Measurements from ENCODE around the gene VPS41.
"Not testable (repeated sequence)": the region's sequence is repeated elsewhere in the genome, so short reads cannot be mapped to it uniquely, and the experiment has no call there.

VPS41 gene

DNA sequence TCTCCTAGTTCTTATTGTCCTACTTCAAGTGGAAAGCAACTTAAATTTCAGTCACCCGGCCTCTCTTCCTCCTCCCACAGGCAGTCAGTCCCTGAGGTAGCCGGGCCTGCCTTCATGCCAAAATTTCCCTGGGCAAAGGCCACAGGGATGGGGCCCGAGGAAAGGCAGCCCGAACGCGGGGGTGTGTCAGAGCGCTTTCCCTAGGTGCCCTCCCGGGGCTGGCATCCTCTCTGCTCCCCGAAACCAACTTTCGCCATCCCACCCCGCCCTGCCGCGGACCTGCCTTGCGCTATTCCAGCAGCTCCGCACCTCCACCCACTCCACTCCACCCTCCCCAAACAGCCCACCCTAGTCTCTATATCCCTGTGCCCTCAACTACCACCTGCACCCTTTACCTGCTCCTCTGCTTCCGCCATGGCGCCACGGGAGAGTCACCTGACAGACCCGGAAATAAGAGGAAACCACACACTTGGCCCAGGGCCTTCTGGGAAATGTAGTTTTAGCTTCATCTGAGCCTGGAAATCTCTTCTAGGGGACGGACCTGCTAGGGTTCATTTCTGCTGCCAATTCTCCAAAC, at the start of gene VPS41:
Gene VPS41, minus strand, starts transcription at position 433 of the 577 bp plus-strand sequence. Its CDS starts 17 bp downstream, at position 416.
- peak; percentile 48 to 57 for DNase-seq (ENCODE audit: low read depth in 1 of 2, low spot score in 1 of 2)

DNA sequence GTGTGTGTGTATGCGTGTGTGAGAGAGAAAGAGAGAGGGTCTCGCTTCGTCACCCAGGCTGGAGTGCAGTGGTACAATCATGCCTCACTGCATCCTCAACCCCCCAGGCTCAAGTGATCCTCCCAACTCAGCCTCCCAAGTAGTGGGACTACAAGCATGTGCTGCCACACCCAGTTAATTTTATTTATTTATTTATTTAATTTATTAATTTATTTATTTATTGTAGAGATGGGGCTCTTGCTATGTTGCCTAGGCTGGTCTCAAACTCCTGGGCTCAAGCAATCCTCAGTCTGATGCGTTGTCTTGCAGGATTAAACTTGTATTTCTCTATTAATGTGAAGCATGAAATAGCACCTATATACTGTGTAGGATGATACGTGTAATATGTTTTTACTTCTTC, 46.9 kb upstream of the VPS41 start:
- no peak for DNase-seq (ENCODE audit: low read depth in 1 of 2, low spot score in 1 of 2)

DNA sequence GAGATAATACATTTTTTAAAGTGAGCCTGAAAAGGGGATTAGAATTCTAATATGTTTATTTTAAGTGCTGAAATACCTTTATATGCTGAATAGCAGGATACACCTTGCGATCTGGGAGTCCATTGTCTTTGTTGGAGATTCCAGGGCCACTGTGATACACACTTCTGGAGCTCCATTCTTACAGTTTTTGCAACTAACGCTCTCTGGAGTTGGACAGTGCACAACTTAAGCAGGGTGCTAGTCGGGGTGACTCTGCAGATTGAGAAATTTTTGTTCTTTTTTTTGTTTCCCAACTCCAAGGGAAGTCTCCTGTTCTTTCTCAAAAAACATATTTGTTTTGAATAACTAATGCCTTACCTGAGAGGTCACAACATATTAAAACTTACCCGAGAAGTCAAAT, 45.0 kb upstream of the VPS41 start:
- DNase-seq (ENCODE audit: low read depth in 1 of 2, low spot score in 1 of 2): no peak

DNA sequence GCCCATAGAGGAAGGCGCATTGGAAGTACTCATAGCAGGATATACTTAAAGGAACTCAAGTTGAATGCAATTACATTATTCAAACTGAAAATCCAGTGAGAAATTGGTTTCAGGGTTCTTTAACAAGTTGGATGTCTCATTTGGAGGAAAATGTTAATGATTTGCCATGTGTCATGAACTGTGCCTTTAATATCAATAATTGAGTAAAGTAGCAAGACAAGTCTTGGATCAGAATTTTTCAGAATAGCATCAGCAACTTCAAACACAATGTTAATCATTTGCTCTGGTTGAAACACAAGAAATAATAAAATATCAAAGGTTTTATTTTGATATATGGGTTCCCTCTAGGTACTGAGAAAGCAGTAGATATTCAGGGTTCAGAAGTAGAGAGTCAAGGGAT, 44.2 kb upstream of the VPS41 start:
- no peak for DNase-seq (ENCODE audit: low read depth in 1 of 2, low spot score in 1 of 2)

DNA sequence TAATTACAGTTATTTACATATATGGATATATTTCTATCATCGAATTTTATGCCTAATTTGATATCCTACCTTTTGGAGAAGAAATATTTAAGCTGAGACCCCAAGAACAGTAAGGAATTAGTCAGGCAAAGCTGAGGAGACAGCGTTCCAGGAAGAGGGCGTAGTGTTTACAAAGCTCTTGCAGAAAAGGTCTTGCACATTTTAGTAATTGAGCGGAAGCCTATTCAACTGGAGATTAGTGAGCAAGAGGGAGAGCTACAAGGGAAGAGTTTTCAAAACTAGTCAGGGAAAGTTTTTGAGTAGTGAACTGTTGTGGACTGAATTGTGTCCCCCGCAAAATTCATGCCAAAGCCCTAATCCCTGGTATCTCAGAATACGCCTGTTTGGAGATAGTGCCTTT, 42.2 kb upstream of the VPS41 start:
- DNase-seq (ENCODE audit: low read depth in 1 of 2, low spot score in 1 of 2): no peak

DNA sequence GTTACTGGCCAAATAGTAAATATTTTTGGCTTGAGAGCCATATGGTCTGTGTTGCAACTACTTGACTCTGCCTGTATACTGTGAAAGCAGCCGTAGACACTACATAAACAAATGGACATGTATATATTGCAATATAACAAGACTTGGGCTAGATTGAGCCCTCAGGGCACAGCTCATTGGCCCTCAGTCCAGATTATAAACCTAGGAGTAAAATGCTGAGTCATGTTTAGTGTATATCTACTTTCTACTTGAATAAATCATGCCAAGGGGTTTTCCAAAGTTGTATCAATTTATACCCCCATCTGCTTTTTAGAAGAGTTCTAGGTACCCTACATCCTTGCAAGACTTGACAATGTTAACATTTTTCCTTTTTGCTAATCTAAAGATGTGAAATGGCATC, 41.3 kb upstream of the VPS41 start:
- DNase-seq (ENCODE audit: low read depth in 1 of 2, low spot score in 1 of 2): no peak

DNA sequence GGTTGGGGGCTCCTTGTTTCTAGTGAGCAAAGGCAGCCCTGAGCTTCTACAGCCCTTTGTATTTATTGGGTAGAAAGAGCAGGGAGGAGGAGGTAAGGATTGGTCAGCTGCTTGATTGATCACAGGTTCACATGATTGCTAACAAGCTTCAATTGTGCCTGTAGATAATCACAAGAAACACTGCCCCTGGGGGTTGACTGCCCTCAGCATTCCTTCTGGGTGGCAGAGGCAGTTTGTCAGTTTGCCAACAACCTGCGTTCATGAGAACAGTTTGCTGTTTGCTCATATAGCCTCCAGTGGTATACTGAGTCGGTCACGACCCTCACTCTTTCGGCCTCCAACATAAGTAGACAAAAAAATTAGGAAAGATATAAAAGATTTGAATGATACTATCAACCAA, 38.5 kb upstream of the VPS41 start:
- DNase-seq (ENCODE audit: low read depth in 1 of 2, low spot score in 1 of 2): not testable (repeated sequence)

DNA sequence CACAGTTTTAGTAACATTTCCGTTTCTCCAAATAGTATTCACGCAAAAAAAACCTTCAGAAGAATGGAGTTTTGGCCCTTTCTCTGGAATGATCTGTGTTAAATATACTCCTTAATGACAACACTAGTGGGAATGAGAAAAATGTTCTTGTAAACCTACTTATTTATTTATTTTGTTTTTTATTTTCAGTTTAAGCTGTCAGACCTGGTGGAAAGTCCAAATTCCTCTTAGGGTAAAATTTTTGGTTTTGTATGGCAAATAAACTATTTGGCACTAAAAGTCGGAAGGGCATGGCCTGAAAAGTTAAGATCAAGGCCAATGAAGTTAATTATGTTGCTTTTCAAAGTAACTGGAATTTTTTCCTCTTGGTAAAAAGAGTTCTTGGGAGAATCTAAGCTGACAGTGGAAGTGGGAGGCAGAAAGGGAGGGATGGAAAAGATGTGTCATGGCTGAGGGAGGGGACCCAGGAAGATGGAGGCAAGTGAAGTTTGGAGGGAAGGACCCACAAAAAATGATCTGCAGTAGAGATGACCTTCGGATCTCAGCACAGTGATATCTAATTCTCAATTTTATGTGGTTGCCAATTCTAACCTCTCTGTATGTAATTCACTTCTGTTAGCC, 33.5 kb upstream of the VPS41 start:
- DNase-seq (ENCODE audit: low read depth in 1 of 2, low spot score in 1 of 2): no peak

DNA sequence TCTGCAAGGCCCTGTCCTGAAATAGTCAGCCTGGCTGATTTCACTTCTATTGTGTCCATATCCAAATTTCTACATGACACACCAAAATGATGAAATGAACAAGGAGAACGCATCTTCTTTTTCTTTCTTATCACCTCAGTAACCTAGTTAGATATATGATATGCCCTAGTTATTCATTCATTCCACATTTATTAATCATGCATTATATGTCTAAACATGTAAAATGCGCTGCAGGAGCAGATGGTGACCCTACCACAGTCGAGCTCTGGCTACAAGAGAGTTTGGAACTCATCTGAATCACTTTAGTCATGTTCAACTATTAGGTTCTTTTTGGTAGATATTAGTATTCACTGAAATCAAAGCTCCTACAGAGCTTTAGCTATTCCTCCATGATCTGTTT, 31.8 kb upstream of the VPS41 start:
- no peak for DNase-seq (ENCODE audit: low read depth in 1 of 2, low spot score in 1 of 2)

DNA sequence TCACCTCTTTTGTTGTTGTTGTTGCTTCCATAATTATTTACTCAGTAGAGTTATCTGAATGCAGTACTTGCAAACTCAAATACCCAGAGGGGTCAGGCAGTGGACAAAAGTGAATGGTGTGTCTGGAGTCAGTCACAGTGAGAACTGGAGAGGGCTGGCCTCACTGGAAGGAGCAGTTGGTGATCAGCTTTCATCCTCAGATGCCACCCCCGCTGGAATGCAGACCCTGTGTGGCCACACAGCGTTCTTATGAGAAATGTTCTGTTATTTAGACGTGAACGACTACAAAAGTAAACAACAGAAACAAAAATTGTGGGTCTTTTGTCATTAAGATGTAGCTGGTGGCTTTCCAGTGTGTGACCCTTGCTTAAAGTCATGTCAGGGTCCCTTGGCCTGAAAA, 29.6 kb upstream of the VPS41 start:
- DNase-seq (ENCODE audit: low read depth in 1 of 2, low spot score in 1 of 2): no peak

DNA sequence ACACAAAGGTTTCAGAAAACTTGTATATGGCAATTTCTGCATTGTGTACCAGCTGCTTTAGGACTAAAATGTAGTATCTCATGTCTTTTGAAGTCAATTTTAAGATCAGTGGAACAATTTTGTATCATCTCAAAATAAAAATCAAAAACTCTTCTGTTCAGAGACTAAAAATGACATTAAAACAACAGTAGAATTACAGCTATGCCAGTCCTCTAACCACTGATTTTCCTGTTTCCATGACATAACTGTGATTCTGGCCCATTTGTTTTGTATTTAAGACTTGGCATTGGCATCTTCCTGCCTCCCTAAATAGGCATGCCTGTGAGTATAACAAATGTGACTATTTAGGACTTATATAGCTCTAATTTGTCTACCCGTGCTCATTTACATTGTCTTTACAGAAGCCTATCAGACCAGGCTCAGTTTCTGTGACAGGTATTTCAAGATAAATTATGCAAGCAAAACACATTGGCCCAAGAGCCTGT, 29.1 kb upstream of the VPS41 start:
- DNase-seq (ENCODE audit: low read depth in 1 of 2, low spot score in 1 of 2): no peak

DNA sequence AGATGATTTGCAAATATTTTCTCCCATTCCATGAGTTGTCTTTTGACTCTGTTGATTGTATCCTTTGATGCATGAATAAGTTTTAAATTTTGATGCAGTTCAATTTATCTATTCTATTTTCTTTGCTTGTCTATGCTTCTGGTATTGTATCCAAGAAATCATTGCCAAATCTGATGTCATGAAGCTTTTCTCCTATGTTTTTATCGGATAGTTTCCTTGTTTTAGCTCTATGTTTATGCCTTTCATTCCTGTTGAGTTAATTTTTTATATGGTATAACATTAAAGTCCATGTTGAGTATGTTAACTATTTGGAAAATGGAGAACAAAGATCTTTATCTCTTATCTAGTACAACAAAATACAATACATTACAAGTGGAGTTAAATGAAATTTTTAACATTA, 27.6 kb upstream of the VPS41 start:
- DNase-seq (ENCODE audit: low read depth in 1 of 2, low spot score in 1 of 2): no peak

DNA sequence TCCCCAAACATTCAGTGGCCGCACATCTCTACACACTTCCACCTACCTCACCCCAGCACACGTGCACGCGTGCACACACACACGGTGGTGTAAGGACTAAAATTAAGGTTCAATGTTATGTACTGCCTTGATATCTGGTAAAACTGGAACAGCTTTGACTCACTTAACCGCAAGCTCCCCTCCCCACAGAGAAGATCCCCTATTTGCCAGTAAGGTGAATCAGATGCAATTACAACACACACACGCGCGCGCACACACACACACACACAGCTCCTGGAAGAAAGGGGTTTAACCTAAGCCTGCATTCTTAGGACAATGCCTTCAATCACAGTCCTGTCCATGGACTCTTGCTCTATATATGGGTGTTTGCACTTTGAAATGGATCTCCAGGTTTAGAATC, 25.5 kb upstream of the VPS41 start:
- no peak for DNase-seq (ENCODE audit: low read depth in 1 of 2, low spot score in 1 of 2)

DNA sequence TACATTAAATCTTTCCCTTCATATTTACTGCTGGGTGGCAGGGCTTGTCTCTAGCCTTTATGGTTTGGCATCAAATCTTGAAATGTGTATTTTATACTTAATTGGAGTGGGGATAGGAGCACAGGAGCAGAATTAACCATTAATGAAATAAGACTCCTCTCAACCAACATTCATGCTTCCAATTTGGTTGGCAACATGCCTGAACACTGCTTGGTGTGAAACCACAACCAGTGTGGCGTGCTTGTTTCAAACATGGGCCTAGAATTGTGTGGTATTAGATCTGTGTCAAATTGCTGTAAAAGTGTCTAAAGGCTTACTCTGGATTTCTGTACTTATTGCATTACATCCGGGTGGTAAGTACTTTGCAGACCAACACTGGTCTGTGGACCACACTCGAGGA, 25.1 kb upstream of the VPS41 start:
- DNase-seq (ENCODE audit: low read depth in 1 of 2, low spot score in 1 of 2): no peak

DNA sequence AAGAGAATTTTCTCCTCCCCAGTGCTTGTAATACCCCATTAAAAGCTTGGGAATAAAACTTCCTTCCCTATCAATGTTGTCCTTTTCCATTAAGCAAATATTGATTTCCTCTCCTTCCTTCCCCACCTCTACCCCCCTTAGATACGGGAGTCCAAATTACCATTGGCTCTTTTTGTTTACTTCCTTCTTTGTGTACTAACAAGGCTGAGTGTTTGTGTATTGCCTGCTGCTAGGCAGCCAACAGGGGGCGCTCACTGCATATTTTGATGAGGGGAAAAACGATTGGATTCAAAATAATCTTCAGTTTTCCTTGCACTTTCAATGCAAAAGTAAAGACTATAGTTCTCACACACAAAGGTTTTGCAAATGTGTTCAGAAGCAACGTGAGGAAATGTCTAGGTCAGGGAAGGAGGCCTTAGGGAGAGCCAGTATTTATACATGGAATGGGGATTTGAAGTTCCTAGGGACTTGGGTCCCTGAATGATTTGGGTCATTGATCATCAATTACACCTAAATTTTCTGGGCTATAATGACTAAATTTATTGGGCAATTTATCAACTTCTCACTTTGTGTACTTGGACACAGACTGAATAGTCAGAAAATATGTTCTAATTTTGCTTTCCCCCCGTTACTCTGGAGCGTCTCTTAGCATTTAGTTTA, 23.6 kb upstream of the VPS41 start:
- DNase-seq (ENCODE audit: low read depth in 1 of 2, low spot score in 1 of 2): peak in 1 of 2 donors; percentile 35

DNA sequence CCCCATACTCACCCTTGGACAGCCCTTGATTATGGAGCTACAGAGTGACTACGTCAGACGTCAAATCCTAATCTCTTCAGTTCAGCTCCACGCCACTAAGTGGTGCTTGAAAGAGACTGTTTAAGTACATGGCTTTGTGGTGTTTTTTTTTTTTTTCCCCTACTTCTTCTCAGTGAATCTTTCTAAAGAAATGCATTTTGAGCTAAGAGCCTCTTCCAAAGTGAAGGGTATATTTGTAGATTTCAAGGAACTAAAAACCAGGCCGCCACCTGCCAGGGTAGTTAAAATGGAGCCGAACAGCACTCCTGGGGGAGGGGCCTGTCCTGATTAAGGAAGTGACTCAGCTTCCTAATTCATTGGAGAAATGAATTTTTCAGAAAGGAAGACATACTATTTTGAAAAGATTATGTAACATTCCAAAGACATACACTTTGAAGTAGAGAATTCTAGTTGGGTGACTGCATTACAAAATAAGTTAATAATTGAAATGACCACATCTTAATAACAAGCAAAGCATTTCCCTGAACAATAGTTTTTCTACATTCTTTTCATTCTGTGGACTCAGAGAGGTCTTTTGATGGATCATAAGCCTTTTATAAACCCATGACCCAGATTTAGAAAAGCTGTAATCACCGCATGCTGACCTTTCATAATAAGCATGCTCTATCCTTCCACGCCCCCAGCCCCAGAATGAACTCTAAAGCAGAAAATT, 20.6 kb upstream of the VPS41 start:
- no peak for DNase-seq (ENCODE audit: low read depth in 1 of 2, low spot score in 1 of 2)

DNA sequence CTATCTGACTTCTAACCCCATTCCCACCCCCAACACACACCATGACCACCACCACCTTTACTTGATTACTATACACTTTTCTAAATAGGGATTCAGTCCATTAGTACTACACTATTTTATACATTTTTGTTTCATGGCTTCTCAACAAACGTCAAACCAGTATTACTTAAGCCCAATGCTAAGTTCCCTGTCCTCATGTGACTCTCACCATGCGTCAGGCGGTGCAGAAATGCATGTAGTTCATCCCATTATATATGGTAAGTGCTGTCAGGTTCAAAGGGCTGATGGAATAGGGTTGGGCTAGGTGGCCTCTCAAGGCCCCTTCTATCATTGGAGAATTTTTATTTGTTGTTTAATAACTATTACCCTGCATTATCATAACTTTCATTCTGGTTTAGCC, 19.5 kb upstream of the VPS41 start:
- DNase-seq (ENCODE audit: low read depth in 1 of 2, low spot score in 1 of 2): no peak

DNA sequence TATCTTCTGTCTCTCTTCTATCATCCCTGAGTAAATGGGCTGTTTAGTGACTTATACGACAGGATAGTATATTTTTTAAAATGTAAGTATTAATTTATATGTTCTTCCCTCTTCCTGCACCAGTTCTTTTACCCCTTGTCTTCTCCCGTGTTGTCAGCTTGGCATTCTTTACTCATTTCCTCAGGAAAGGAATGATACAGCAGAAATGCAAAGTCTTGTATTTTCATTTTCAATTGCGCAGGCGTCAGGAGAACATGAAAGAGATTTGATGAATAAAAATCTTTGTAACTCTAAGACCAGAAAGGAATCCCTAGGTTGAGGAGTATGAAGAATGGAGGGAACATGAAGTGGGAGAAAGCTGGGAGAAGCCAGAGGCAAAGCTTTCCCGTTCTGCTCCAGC, 18.8 kb upstream of the VPS41 start:
- no peak for DNase-seq (ENCODE audit: low read depth in 1 of 2, low spot score in 1 of 2)

DNA sequence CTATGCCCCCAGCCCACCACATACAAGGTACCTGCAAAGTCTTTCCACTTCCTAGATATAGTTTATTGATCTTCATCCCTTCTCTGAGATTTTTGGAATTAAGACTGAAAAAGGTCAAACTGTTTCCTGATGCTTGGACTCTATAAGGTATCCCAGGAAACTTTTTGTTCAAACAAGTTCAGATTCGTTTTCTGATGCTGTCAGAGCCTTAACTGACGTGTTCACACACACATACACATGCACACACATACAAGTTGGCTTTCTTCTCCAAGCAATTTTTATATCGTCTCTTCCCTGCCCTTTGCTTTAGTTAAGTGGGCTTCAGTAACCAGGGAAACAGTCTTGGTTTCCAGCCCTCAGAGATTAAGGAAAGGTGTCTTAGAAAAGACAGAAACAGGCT, 11.7 kb upstream of the VPS41 start:
- no peak for DNase-seq (ENCODE audit: low read depth in 1 of 2, low spot score in 1 of 2)

DNA sequence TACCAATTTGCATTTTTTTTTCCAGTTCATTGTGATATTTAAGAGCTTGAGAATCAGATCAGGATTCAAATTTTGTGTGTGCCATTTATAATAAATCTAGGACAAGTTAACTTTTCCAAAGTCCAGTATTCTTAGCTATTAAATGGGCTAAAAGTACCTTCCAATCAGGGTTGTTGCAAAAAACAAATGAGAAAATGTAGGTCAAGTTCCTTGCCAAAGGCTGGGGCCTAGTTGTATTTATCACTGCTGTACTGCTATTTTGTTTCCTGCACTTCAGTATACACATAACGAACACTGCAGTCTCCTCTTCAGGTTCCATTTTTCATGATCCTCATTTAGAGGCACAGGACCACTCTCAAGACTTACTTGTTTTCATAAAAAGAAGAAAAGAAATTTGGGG, 7.4 kb upstream of the VPS41 start:
- DNase-seq (ENCODE audit: low read depth in 1 of 2, low spot score in 1 of 2): no peak

DNA sequence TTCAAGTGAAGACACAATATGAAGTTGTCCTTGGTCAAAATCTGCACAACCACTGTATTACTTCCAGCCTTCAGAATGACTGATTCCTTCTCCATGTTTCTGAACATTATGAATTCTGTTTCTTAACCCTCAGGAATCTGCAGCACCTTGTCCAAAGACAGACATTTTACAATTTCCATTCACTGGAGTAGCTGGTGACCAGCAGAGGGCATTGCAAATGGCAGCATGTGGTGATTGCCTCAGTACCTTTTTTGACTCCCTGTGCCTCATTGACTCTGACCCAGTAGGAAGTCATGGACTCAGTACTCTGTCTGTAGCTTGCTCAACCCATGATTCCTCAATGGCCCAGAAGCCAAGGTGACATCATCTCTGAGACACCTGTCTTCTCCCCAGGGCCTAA, 879 bp upstream of the VPS41 start:
- DNase-seq (ENCODE audit: low read depth in 1 of 2, low spot score in 1 of 2): no peak

DNA sequence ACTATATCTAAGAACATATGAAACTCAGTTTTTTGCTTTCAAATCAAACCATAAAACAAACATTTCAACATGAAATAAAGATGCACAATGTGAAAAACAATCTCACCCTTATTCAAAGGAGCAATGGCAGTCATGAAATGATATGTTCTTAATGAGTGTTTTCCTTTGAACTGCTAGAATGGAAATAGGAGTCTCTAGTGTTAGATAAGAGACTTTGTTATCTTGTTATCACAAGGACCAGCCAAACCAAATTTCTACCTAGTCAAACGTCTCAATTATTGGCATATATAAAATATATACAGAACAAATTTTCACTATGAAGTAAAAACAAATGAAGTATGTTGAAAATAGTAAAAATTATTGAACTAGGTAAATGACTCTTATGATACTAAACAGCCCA, 1.2 kb downstream of the VPS41 start:
- DNase-seq (ENCODE audit: low read depth in 1 of 2, low spot score in 1 of 2): no peak

Data from stimulated activated CD4-positive, alpha-beta T cell treated with anti-CD3 and anti-CD28 coated beads, Interleukin-15, amount 100 ng/mL, for 1 hour (primary cell).